Neural cell (in vitro differentiated cells): ENCODE measurements around the gene COL5A1. TPM values are rescaled to one million over a fixed set of nuclear protein-coding genes. Genes with fewer than 3 reads are reported as not detected.

Source experiments
- H2AFZ ChIP-seq: fragments of 200-600, 300-800 bp; sonication (generic), shearing (Covaris generic); 2 replicates; pipeline ENCODE4 v1.6.0; 2014; ENCODE audit warnings: low read depth, mild to moderate bottlenecking, antibody characterized with exemption, low read length, moderate library complexity
- H3F3A ChIP-seq: fragments of 200-600 bp; shearing (Covaris generic); 2 replicates; pipeline ENCODE4 v1.6.1; 2016; ENCODE audit warnings: mild to moderate bottlenecking, moderate library complexity, mixed read lengths, antibody characterized with exemption, low read length; ENCODE audit not compliant: insufficient read depth, poor library complexity, severe bottlenecking
- H3K27ac ChIP-seq: fragments of 200-600, 300-800 bp; sonication (generic), shearing (Covaris generic); 2 replicates; pipeline ENCODE4 v1.5.1; 2014; ENCODE audit warnings: mild to moderate bottlenecking, low read length, moderate library complexity
- H3K27me3 ChIP-seq: fragments of 300-800, 200-600 bp; sonication (generic), shearing (Covaris generic); 2 replicates; pipeline ENCODE4 v1.6.0; 2014; ENCODE audit warnings: mild to moderate bottlenecking, low read depth, low read length, moderate library complexity; ENCODE audit not compliant: insufficient read depth
- H3K36me3 ChIP-seq: fragments of 300-800, 200-600 bp; sonication (generic), shearing (Covaris generic); 2 replicates; pipeline ENCODE4 v1.5.1; 2014; ENCODE audit warnings: mild to moderate bottlenecking, antibody characterized with exemption, low read length, moderate library complexity; ENCODE audit not compliant: insufficient read depth
- H3K4me2 ChIP-seq: fragments of 300-800, 200-600 bp; sonication (generic), shearing (Covaris generic); 2 replicates; pipeline ENCODE4 v1.6.0; 2014; ENCODE audit warnings: mild to moderate bottlenecking, low read length
- H3K4me3 ChIP-seq: fragments of 300-800, 200-600 bp; sonication (generic), shearing (Covaris generic); 2 replicates; pipeline ENCODE4 v1.5.1; 2014; ENCODE audit warnings: mild to moderate bottlenecking, low read length, moderate library complexity
- H3K79me2 ChIP-seq: fragments of 200-600 bp; shearing (Covaris generic); replicated peaks from 2 replicates; pipeline ENCODE4 v1.6.0; 2014; ENCODE audit warnings: mild to moderate bottlenecking, low read length, moderate library complexity; ENCODE audit not compliant: insufficient read depth
- H3K9ac ChIP-seq: fragments of 300-800, 200-600 bp; sonication (generic), shearing (Covaris generic); 2 replicates; pipeline ENCODE4 v1.6.1; 2016; ENCODE audit warnings: mild to moderate bottlenecking, low read length, mixed read lengths
- H3K9me2 ChIP-seq: fragments of 200-600 bp; shearing (Covaris generic); 2 replicates; pipeline ENCODE4 v1.6.1; 2016; ENCODE audit warnings: mild to moderate bottlenecking, low read length, mixed read lengths; ENCODE audit not compliant: insufficient read depth
- H3K9me3 ChIP-seq: fragments of 200-600, 300-800 bp; sonication (generic), shearing (Covaris generic); 2 replicates; pipeline ENCODE4 v1.6.1; 2016; ENCODE audit warnings: mild to moderate bottlenecking, mixed run types, low read length, moderate library complexity, mixed read lengths
- H4K20me1 ChIP-seq: fragments of 200-600 bp; shearing (Covaris generic); 2 replicates; pipeline ENCODE4 v1.6.1; 2016; ENCODE audit warnings: mild to moderate bottlenecking, mixed run types; ENCODE audit not compliant: insufficient read depth
- EP300 ChIP-seq: fragments of 450-650 bp; conservative IDR thresholded peaks from 2 replicates; pipeline ENCODE4 v1.6.1; 2014; ENCODE audit warnings: antibody characterized with exemption, mild to moderate bottlenecking, moderate library complexity; ENCODE audit not compliant: poor library complexity, severe bottlenecking
- EZH2 ChIP-seq: fragments of 200-600, 300-800 bp; shearing (Covaris generic), sonication (generic); IDR thresholded peaks from 2 replicates; pipeline ENCODE4 v1.6.1; 2014; ENCODE audit warnings: antibody characterized with exemption, low read length, borderline replicate concordance, mild to moderate bottlenecking; ENCODE audit not compliant: insufficient read depth, poor library complexity, severe bottlenecking
- MXI1 ChIP-seq: fragments of 450-650 bp; conservative IDR thresholded peaks from 2 replicates; pipeline ENCODE4 v1.6.1; 2014; ENCODE audit warnings: antibody characterized with exemption, mild to moderate bottlenecking; ENCODE audit not compliant: poor library complexity, severe bottlenecking
- POLR2AphosphoS5 ChIP-seq: IDR thresholded peaks from 2 replicates; pipeline ENCODE4 v1.6.1; 2012
- RAD21 ChIP-seq: fragments of 450-650 bp; conservative IDR thresholded peaks from 2 replicates; pipeline ENCODE4 v1.6.1; 2014; ENCODE audit warnings: antibody characterized with exemption, mild to moderate bottlenecking, moderate library complexity
- REST ChIP-seq: IDR thresholded peaks from 2 replicates; pipeline ENCODE4 v1.6.1; 2012; ENCODE audit warnings: borderline replicate concordance
- SMC3 ChIP-seq: fragments of 450-650 bp; conservative IDR thresholded peaks from 2 replicates; pipeline ENCODE4 v1.6.1; 2014; ENCODE audit warnings: antibody characterized with exemption, mild to moderate bottlenecking, moderate library complexity; ENCODE audit not compliant: poor library complexity
- TAF1 ChIP-seq: IDR thresholded peaks from 2 replicates; pipeline ENCODE4 v1.6.1; 2012; ENCODE audit warnings: low read depth
- polyA plus RNA-seq: library from polyadenylated mRNA; depleted of rRNA; stranded (reverse); fragments of >200 nt; gene quantifications from 2 replicates; pipeline ENCODE4 v1.2.3, GENCODE V29; 2014
- TF ChIP-seq, protein P1 (sequence below): fragments of 450-650 bp; IDR thresholded peaks from 2 replicates; pipeline ENCODE4 v1.5.1; 2014; ENCODE audit warnings: antibody characterized with exemption, mild to moderate bottlenecking, moderate library complexity; ENCODE audit not compliant: poor library complexity, severe bottlenecking

Gene COL5A1
- polyA plus RNA-seq, 1 donor from 2014 or later = not detected

- H3K27ac ChIP-seq = no peak overlapping the region
- no peaks in the 10 kb centered on the region for H3K79me2 ChIP-seq
- no peak overlapping the region for H3K9ac ChIP-seq
- no peaks in the 10 kb centered on the region for H3K27me3 ChIP-seq
- no peak overlapping the region for H3K4me2 ChIP-seq
- H3K9me3 ChIP-seq = no peaks in the 10 kb centered on the region
- H4K20me1 ChIP-seq = no peaks in the 10 kb centered on the region
- H2AFZ ChIP-seq = no peak overlapping the region
- H3F3A ChIP-seq = no peaks in the 10 kb centered on the region
- TF ChIP-seq SMC3 (no peak), TAF1 (no peak), POLR2AphosphoS5 (no peak), EP300 (no peak), EZH2 (no peak), RAD21 (no peak), MXI1 (no peak), REST (no peak)
- TF ChIP-seq, protein P1, sequence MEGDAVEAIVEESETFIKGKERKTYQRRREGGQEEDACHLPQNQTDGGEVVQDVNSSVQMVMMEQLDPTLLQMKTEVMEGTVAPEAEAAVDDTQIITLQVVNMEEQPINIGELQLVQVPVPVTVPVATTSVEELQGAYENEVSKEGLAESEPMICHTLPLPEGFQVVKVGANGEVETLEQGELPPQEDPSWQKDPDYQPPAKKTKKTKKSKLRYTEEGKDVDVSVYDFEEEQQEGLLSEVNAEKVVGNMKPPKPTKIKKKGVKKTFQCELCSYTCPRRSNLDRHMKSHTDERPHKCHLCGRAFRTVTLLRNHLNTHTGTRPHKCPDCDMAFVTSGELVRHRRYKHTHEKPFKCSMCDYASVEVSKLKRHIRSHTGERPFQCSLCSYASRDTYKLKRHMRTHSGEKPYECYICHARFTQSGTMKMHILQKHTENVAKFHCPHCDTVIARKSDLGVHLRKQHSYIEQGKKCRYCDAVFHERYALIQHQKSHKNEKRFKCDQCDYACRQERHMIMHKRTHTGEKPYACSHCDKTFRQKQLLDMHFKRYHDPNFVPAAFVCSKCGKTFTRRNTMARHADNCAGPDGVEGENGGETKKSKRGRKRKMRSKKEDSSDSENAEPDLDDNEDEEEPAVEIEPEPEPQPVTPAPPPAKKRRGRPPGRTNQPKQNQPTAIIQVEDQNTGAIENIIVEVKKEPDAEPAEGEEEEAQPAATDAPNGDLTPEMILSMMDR = no peak
- H3K9me2 ChIP-seq = no peaks in the 10 kb centered on the region
- no peaks in the 10 kb centered on the region for H3K36me3 ChIP-seq
- no peak overlapping the region for H3K4me3 ChIP-seq
These were observed 143.9 kb downstream of the COL5A1 start for GRCh38 chr9:134785325-134786108.

DNA sequence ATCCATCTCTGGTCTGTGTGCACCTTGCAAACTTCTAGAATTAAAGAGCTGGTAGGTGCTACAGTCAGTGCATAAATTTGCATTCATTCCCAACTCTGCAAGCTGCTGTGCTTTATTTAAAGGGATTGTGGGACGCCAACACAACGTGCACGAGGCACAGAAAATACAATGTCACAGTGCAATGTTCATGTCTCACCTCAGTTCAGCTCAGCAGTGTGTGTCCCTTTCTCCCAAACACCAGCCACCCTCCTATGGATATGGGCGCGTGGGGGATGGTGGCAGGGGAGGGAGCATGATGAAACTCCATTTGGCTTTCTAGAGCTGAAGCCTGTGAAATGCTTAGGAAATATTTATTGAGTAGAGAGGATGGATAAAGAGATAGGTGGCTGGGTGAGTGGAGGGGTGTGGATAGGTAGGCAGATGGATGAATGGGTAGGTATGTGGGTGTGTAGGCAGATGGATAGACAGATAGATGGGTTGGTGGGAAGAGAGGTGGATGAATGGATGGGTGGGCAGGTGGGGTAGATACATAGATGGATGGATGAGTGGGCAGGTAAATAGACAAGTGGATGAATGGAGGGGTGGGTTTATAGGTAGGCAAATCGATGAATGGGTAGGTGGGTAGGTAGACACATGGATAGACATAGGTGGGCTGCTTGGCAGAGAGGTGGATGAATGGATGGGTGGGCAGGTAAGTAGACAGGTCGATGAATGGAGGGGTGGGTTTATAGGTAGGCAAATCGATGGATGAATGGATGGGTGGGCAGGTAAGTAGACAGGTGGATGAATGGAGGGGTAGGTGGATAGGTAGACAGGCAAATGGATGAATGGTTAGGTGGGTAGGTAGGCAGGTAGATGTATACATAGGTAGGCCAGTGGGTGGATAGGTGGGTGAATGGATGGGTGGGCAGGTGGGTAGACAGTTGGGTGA lies 146.3 kb downstream of the COL5A1 start:
- Histone ChIP-seq H3F3A (no peaks in the 10 kb centered on the region), H3K27ac (no peak overlapping the region), H3K9me3 (no peaks in the 10 kb centered on the region), H3K27me3 (no peaks in the 10 kb centered on the region), H3K36me3 (no peaks in the 10 kb centered on the region), H3K79me2 (no peaks in the 10 kb centered on the region), H4K20me1 (no peaks in the 10 kb centered on the region), H2AFZ (no peak overlapping the region), H3K9ac (no peak overlapping the region), H3K9me2 (no peaks in the 10 kb centered on the region), H3K4me3 (no peak overlapping the region), H3K4me2 (no peak overlapping the region)
- TF ChIP-seq EZH2 = no peak
- TF ChIP-seq TAF1 = no peak
- no peak for TF ChIP-seq REST
- no peak for TF ChIP-seq POLR2AphosphoS5
- no peak for TF ChIP-seq EP300
- TF ChIP-seq SMC3 = no peak
- TF ChIP-seq, protein P1 = no peak
- no peak for TF ChIP-seq RAD21
- TF ChIP-seq MXI1 = no peak
